ENCODE results near the gene ZNF398.

DNA sequence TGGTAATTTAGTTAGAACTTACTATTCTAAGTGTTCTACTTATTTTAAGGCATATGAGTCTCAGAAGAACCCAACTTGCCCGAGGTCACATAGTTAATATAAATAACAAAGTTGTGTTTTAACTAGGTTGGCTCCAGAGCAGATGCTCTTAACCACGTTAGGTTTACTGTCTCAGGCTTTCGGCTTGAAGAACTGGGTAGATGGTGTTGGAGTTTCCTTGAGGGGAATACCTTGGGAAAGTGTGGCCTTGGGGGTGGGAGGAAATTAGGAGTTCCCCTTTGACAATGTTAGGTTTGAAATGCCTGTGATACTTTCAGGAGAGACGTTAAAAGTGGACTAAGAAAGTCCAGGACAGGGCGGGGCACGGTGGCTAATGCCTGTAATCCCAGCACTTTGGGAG lies 9.6 kb downstream of the ZNF398 start:
- TF ChIP-seq CTCF (tag by site-specific recombination; IDR thresholded peaks at IDR 0.05): no peak
- TF ChIP-seq ZNF10 (tag by site-specific recombination; IDR thresholded peaks at IDR 0.05): no peak
- TF ChIP-seq ZNF48 (tag by site-specific recombination; IDR thresholded peaks at IDR 0.05): no peak
- TF ChIP-seq ZNF571 (tag by site-specific recombination; IDR thresholded peaks at IDR 0.05): no peak
- TF ChIP-seq ZNF600 (tag by site-specific recombination; IDR thresholded peaks at IDR 0.05): no peak
- TF ChIP-seq ZNF404 (tag by site-specific recombination; IDR thresholded peaks at IDR 0.05): no peak
- no peak for TF ChIP-seq EGR2 (tag by site-specific recombination; IDR thresholded peaks at IDR 0.05; ENCODE audit: low read depth)
- no peak for TF ChIP-seq ZNF184 (tag by site-specific recombination; IDR thresholded peaks at IDR 0.05)

Data from HEK293 (cell line).